HepG2 (cell line): Measurements from ENCODE around the gene VAMP2. TPM values are rescaled to one million over a fixed set of nuclear protein-coding genes. Genes with fewer than 3 reads are reported as not detected.
A peak's percentile ranks its signal among the peaks of the same experiment; 100 is the strongest.

Experiments used
- ATAC-seq: fragments of 200-7000 bp; cut with Tn5 transposase; 3 replicates; pipeline ENCODE4 v1.9.1; 2020; ENCODE audit warnings: mild to moderate bottlenecking, moderate library complexity
- BruUV-seq: library from RNA; stranded (reverse); fragments of 400-500 nt; replicated peaks from 2 replicates; lab custom pipeline; 2021; lab: Mats Ljungman, UMichigan
- CTCF ChIA-PET: fragments of 300-600 bp; formaldehyde crosslinking; extraction: SDS; loops from one replicate; lab custom pipeline; 2021; ENCODE audit warnings: low total read pairs, inconsistent platforms, low intra/inter-chr PET ratio; lab: Yijun Ruan, JAX
- POLR2A ChIA-PET: fragments of 350-600 bp; sonication (Branson Sonifier 250); formaldehyde crosslinking; loops from one replicate; lab custom pipeline; 2020; ENCODE audit warnings: antibody characterized with exemption, inconsistent platforms; lab: Yijun Ruan, JAX
- DNase-seq: peaks from one replicate; pipeline ENCODE4 v3.0.0-alpha.2; 2015; ENCODE audit warnings: low spot score
- FAIRE-seq: peaks from 3 replicates; lab custom pipeline; 2011; peaks lifted over from hg19 to GRCh38; lab: Jason Lieb, UNC
- H2AFZ ChIP-seq: one replicate; pipeline ENCODE4 v1.6.1; 2011; ENCODE audit warnings: low read length, inconsistent platforms
- H3K27ac ChIP-seq: fragments of 300-600 bp; 3 replicates; pipeline ENCODE4 v1.8.0; 2011; ENCODE audit warnings: mixed run types, mild to moderate bottlenecking, mixed read lengths, low read length, inconsistent platforms; ENCODE audit not compliant: insufficient read depth; ENCODE audit errors: extremely low read length
- H3K27me3 ChIP-seq, 2 experiments: fragments of 200-600 bp in 1 of 2; 2 replicates in 1 of 2; 3 replicates in 1 of 2; pipeline versions ENCODE4 v1.6.0 to v1.8.0; 2011; ENCODE audit warnings: low read length in 2 of 2, mild to moderate bottlenecking in 2 of 2, moderate library complexity in 2 of 2, inconsistent platforms in 1 of 2; ENCODE audit not compliant: insufficient read depth in 2 of 2, control insufficient read depth in 1 of 2
- H3K36me3 ChIP-seq, 2 experiments: fragments of 200-600 bp in 1 of 2; replicated peaks in 1 of 2; 2 replicates in 1 of 2; 3 replicates in 1 of 2; pipeline versions ENCODE4 v1.5.1 to v1.8.0; 2011; ENCODE audit warnings: low read length in 2 of 2, inconsistent platforms in 1 of 2; ENCODE audit not compliant: insufficient read depth in 2 of 2, control insufficient read depth in 1 of 2
- H3K4me1 ChIP-seq: 2 replicates; pipeline ENCODE4 v1.5.1; 2012; ENCODE audit warnings: low read length, inconsistent platforms; ENCODE audit not compliant: insufficient read depth
- H3K4me2 ChIP-seq: 2 replicates; pipeline ENCODE4 v1.6.0; 2011; ENCODE audit warnings: low read depth, low read length, inconsistent platforms
- H3K4me3 ChIP-seq, 3 experiments: fragments of 200-600 bp in 1 of 3; sonication (generic), shearing (Covaris generic) in 1 of 3; replicated peaks in 1 of 3; 2 replicates each; pipeline ENCODE4 v1.5.1; 2011 to 2016; ENCODE audit warnings: low read length in 3 of 3, inconsistent platforms in 2 of 3, low read depth in 2 of 3, mild to moderate bottlenecking in 2 of 3, control low read depth in 1 of 3, mixed read lengths in 1 of 3; ENCODE audit not compliant: insufficient read depth in 1 of 3
- H3K79me2 ChIP-seq: one replicate; pipeline ENCODE4 v1.6.1; 2011; ENCODE audit warnings: low read length, inconsistent platforms; ENCODE audit not compliant: insufficient read depth
- H3K9ac ChIP-seq: 2 replicates; pipeline ENCODE4 v1.6.0; 2011; ENCODE audit warnings: mild to moderate bottlenecking, low read depth, low read length, inconsistent platforms; ENCODE audit not compliant: insufficient read depth
- H3K9me3 ChIP-seq: 2 replicates; pipeline ENCODE4 v1.5.1; 2012; ENCODE audit warnings: mild to moderate bottlenecking, low read length
- H4K20me1 ChIP-seq: 2 replicates; pipeline ENCODE4 v1.6.0; 2011; ENCODE audit warnings: inconsistent platforms, mild to moderate bottlenecking, low read length, moderate library complexity; ENCODE audit not compliant: insufficient read depth
- BCL6 ChIP-seq: IDR thresholded peaks from 2 replicates; pipeline ENCODE4 v1.6.1; 2016; ENCODE audit warnings: missing genetic modification reagents, missing compliant biosample characterization
- CCDC6 ChIP-seq: sonication (generic); formaldehyde crosslinking; IDR thresholded peaks from 2 replicates; pipeline ENCODE4 v1.8.1; 2022; ENCODE audit warnings: mild to moderate bottlenecking, missing genetic modification reagents, moderate library complexity
- CREB1 ChIP-seq, 2 experiments: fragments of 450-650 bp in 1 of 2; IDR thresholded peaks; 2 replicates each; pipeline ENCODE4 v1.6.1; 2016 to 2017; ENCODE audit warnings: control low read depth in 1 of 2, mild to moderate bottlenecking in 1 of 2, missing compliant biosample characterization in 1 of 2, missing genetic modification characterization in 1 of 2
- ESRRA ChIP-seq: sonication (generic); formaldehyde crosslinking; IDR thresholded peaks from 2 replicates; pipeline ENCODE4 v1.5.1; 2020; ENCODE audit warnings: mild to moderate bottlenecking, low read depth, missing genetic modification reagents
- SNAI1 ChIP-seq: sonication (generic); formaldehyde crosslinking; IDR thresholded peaks from 2 replicates; pipeline ENCODE4 v1.5.0; 2020; ENCODE audit warnings: mild to moderate bottlenecking, missing genetic modification reagents, borderline replicate concordance
- ZNF280D ChIP-seq: sonication (generic); formaldehyde crosslinking; IDR thresholded peaks from 2 replicates; pipeline ENCODE4 v1.5.1; 2020; ENCODE audit warnings: mild to moderate bottlenecking, missing genetic modification reagents
- ZNF607 ChIP-seq: sonication (generic); formaldehyde crosslinking; IDR thresholded peaks from 2 replicates; pipeline ENCODE4 v1.5.1; 2020; ENCODE audit warnings: missing genetic modification reagents, mild to moderate bottlenecking, borderline replicate concordance
- WGBS: methylation state at CpG from one replicate; pipeline ENCODE4 v1.1.6; 2017; ENCODE audit warnings: low lambda C conversion rate; 5-methylcytosine and 5-hydroxymethylcytosine counted together
- in situ Hi-C: cut with HindIII; loops from 2 replicates; pipeline ENCODE4 v1.10.0; 2017; ENCODE audit warnings: low pct_unique_long_range_greater_than_20kb; ENCODE audit not compliant: extremely low pct_ligation_motif_present
- intact Hi-C: fragments of 100-400 bp; cut with micrococcal nuclease; formaldehyde crosslinking; loops from one replicate; pipeline ENCODE4 v1.10.0; 2022; ENCODE audit not compliant: unreplicated experiment
- polyA plus RNA-seq, 8 experiments: library from polyadenylated mRNA; depleted of rRNA in 3 of 8; stranded (reverse) in 7 of 8; unstranded in 1 of 8; fragments of >200 nt; fragmentation: Illumina TruSeq in 4 of 8; extraction: Trizol in 4 of 8; gene quantifications; 2 replicates each; pipeline versions ENCODE4 v1.2.1 to v1.2.3, GENCODE V29; 2011 to 2016; ENCODE audit warnings: low read depth in 4 of 8, missing spikeins in 1 of 8, mixed read lengths in 1 of 8; ENCODE audit not compliant: insufficient read depth in 1 of 8
- total RNA-seq, 5 experiments: library from RNA; depleted of rRNA; stranded (reverse); fragments of >200 nt; fragmentation: Illumina TruSeq; extraction: Trizol; gene quantifications; 2 replicates each; pipeline ENCODE4 v1.2.3, GENCODE V29; 2016; ENCODE audit warnings: low read depth in 1 of 5
- TF ChIP-seq, protein P1 (sequence below): sonication (generic); formaldehyde crosslinking; IDR thresholded peaks from 2 replicates; pipeline ENCODE4; 2020; ENCODE audit warnings: missing genetic modification reagents, mild to moderate bottlenecking, borderline replicate concordance

Gene VAMP2
- total and polyA plus RNA-seq, 2 of the 13 experiments (the other 11 are each of a cell fraction or from before 2014, with no cell fraction given), result 3.9 to 17.2 TPM

DNA sequence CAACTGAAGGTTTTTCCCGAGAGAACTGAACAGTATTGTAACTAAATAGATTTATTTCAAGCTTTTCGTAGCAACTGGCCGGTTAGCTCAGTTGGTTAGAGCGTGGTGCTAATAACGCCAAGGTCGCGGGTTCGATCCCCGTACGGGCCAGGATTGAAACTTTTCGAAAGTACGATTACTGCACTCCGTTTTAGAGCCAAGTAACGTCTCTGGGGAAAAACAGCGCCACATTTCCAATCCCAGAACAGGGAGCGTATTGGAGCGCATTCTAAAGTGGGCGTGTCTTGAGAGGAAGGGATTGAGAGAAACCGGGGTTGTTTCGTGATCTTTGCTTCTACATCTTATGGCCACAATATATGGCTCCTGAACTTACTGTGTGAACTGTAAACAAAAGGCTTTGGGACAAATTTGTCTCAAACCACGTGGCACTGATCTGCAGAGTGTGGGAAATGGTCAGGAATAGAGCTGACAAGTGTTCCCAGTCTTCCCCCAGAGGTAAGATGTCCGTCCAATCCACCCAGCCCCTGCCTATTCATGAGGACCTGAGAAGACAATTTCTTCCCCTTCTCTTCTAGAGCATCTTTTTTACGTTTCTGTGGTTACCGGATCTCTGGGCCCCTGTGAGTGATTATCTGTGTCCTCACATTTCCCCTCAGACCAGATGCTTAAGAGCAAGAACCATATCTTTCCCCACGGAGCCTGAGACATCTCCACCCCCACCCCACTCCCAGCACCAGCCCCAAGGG, 24.9 kb upstream of the VAMP2 start:
- in situ Hi-C loops (loop anchor here (5.0 to 10.0 kb wide), 2 partner anchors 35 to 63 kb away; partner anchors contain the start of gene HES7), intact Hi-C loops (loop anchor here (1.0 to 5.0 kb wide), 3 partner anchors 34 to 69 kb away; partner anchors contain the start of gene ALOXE3)
- H3K4me2 ChIP-seq, result peak overlapping the region; percentile 98
- ATAC-seq (peak; percentile 62), DNase-seq (peak; percentile 99), FAIRE-seq (peak; percentile 98)
- H3K4me3 ChIP-seq, result peak overlapping the region; percentile 74 to 93 (median 77)
- under 1% methylated on average over 25 of the region's 25 CpGs for WGBS
- H3K79me2 ChIP-seq, result peaks cover 8% of the 10 kb centered on the region
- H3K9me3 ChIP-seq, result no peaks in the 10 kb centered on the region
- CTCF ChIA-PET, result interaction anchor here (1.3 kb wide), 1 partner anchor 49 kb away, joined by 6 read pairs; no protein-coding TSS in a partner anchor
- H3K36me3 ChIP-seq, result no peaks in the 10 kb centered on the region
- peak overlapping the region; percentile 81 for H3K27ac ChIP-seq
- POLR2A ChIA-PET, result interaction anchor here (0.6 to 9.9 kb wide), 11 partner anchors 12 to 248 kb away, joined by 3 to 160 read pairs (median 9); partner anchors contain the start of genes AURKB, CTC1, NDEL1 and PFAS
- BruUV-seq, result TSS peak; percentile 100
- no peaks in the 10 kb centered on the region; a peak in 1 of 5 replicates for H3K27me3 ChIP-seq
- peak overlapping the region; percentile 82 for H3K9ac ChIP-seq
- peaks cover 6% of the 10 kb centered on the region for H4K20me1 ChIP-seq
- no peak overlapping the region for H2AFZ ChIP-seq
- peaks cover 39% of the 10 kb centered on the region for H3K4me1 ChIP-seq
- TF ChIP-seq CREB1 (IDR thresholded peaks at IDR 0.05) (no peak), CREB1 (CRISPR knock-in tag; IDR thresholded peaks at IDR 0.05) (peak; percentile 72), ESRRA (CRISPR knock-in tag) (no peak), ZNF280D (CRISPR knock-in tag) (peak; percentile 39; the same call in 1 of the 2 replicates), BCL6 (CRISPR knock-in tag) (0 out of 2 replicates have a peak, but pooled peaks have one; percentile 24), SNAI1 (CRISPR knock-in tag) (no peak), ZNF607 (CRISPR knock-in tag) (peak; percentile 42; the same call in 1 of the 2 replicates), CCDC6 (CRISPR knock-in tag) (peak; percentile 67; the same call in 1 of the 2 replicates)
- TF ChIP-seq, protein P1, sequence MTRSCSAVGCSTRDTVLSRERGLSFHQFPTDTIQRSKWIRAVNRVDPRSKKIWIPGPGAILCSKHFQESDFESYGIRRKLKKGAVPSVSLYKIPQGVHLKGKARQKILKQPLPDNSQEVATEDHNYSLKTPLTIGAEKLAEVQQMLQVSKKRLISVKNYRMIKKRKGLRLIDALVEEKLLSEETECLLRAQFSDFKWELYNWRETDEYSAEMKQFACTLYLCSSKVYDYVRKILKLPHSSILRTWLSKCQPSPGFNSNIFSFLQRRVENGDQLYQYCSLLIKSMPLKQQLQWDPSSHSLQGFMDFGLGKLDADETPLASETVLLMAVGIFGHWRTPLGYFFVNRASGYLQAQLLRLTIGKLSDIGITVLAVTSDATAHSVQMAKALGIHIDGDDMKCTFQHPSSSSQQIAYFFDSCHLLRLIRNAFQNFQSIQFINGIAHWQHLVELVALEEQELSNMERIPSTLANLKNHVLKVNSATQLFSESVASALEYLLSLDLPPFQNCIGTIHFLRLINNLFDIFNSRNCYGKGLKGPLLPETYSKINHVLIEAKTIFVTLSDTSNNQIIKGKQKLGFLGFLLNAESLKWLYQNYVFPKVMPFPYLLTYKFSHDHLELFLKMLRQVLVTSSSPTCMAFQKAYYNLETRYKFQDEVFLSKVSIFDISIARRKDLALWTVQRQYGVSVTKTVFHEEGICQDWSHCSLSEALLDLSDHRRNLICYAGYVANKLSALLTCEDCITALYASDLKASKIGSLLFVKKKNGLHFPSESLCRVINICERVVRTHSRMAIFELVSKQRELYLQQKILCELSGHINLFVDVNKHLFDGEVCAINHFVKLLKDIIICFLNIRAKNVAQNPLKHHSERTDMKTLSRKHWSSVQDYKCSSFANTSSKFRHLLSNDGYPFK (CRISPR knock-in tag), result 0 out of 2 replicates have a peak, but pooled peaks have one; percentile 39
